Tibial artery (tissue), 4 donors: Measurements from ENCODE around the gene EREG.

Experiments
- DNase-seq, 2 donors: peaks; one replicate each; pipeline ENCODE4 v3.0.0-alpha.2; 2019
- H3K27ac ChIP-seq, 2 donors: fragments of 200-600 bp; sonication (generic) in 1 of 2; 1 replicate in 1 of 2; 2 replicates in 1 of 2; pipeline ENCODE4 v1.5.1; 2018 to 2019; ENCODE audit warnings: mild to moderate bottlenecking in 1 of 2
- H3K27me3 ChIP-seq, 2 donors: fragments of 200-600 bp; sonication (generic) in 1 of 2; one replicate each; pipeline versions ENCODE4 v1.5.1 to v1.6.0; 2016 to 2019
- H3K36me3 ChIP-seq, 3 donors: fragments of 200-600 bp; sonication (generic) in 2 of 3; one replicate each; pipeline ENCODE4 v1.5.1; 2016 to 2019; ENCODE audit warnings: mild to moderate bottlenecking in 2 of 3
- H3K4me1 ChIP-seq, 4 donors: fragments of 200-600 bp; sonication (generic) in 2 of 4; 1 replicate in 3 of 4; 2 replicates in 1 of 4; pipeline ENCODE4 v1.5.1; 2016 to 2019
- H3K4me3 ChIP-seq, 2 donors: fragments of 200-600 bp; sonication (generic) in 1 of 2; 1 replicate in 1 of 2; 2 replicates in 1 of 2; pipeline ENCODE4 v1.5.1; 2018 to 2019; ENCODE audit warnings: mild to moderate bottlenecking in 2 of 2
- H3K9me3 ChIP-seq, 3 donors: fragments of 200-600 bp; sonication (generic) in 1 of 3; one replicate each; pipeline ENCODE4 v1.5.1; 2016 to 2019
- CTCF ChIP-seq, 2 experiments: fragments of 200-600 bp in 1 of 2; fragments of 450-650 bp in 1 of 2; IDR thresholded peaks; one replicate each; pipeline ENCODE4 v1.5.1; 2017 to 2019; ENCODE audit warnings: antibody characterized with exemption in 2 of 2, mild to moderate bottlenecking in 1 of 2, moderate library complexity in 1 of 2
- intact Hi-C: fragments of 100-400 bp; cut with DNase I; formaldehyde crosslinking; loops from one replicate; pipeline ENCODE4 v1.15.0; 2023; ENCODE audit warnings: low total_unique reads

EREG gene

GRCh38 chr4:74353858-74354257 lies 11.1 kb upstream of the EREG start:
- H3K36me3 ChIP-seq, result no peaks in the 10 kb centered on the region

GRCh38 chr4:74357965-74358364 lies 7.0 kb upstream of the EREG start:
- Histone ChIP-seq H3K36me3 (no peaks in the 10 kb centered on the region), H3K4me1 (no peaks in the 10 kb centered on the region), H3K27me3 (no peaks in the 10 kb centered on the region), H3K4me3 (no peak overlapping the region), H3K9me3 (no peaks in the 10 kb centered on the region), H3K27ac (no peak overlapping the region)
- intact Hi-C loops, result no loop called here
- TF ChIP-seq CTCF (IDR thresholded peaks at IDR 0.05), result no peak
- DNase-seq, result no peak

More at GRCh38 chr4:74353858-74354257, 11.1 kb upstream of the EREG start:
- intact Hi-C loops, result no loop called here
- Histone ChIP-seq H3K9me3 (no peaks in the 10 kb centered on the region), H3K27ac (no peak overlapping the region), H3K27me3 (no peaks in the 10 kb centered on the region), H3K4me3 (no peak overlapping the region), H3K4me1 (no peaks in the 10 kb centered on the region)
- no peak for TF ChIP-seq CTCF (IDR thresholded peaks at IDR 0.05)
- DNase-seq, result no peak

- no peak overlapping the region for H3K4me3 ChIP-seq
- no peak for TF ChIP-seq CTCF (IDR thresholded peaks at IDR 0.05)
- H3K9me3 ChIP-seq, result no peaks in the 10 kb centered on the region
- no peak overlapping the region for H3K27ac ChIP-seq
- no peaks in the 10 kb centered on the region for H3K36me3 ChIP-seq
- DNase-seq, result no peak
- intact Hi-C loops, result no loop called here
- H3K4me1 ChIP-seq, result peaks cover 0 to 17% (median 11%) of the 10 kb centered on the region in 4 donors
- H3K27me3 ChIP-seq, result peaks cover 0 to 9% of the 10 kb centered on the region in 2 donors
Measured at GRCh38 chr4:74361671-74362070, 3.3 kb upstream of the EREG start.

GRCh38 chr4:74362347-74362746 lies 2.6 kb upstream of the EREG start:
- H3K27ac ChIP-seq, result no peak overlapping the region
- peaks cover 0 to 17% (median 11%) of the 10 kb centered on the region in 4 donors for H3K4me1 ChIP-seq
- peaks cover 0 to 9% of the 10 kb centered on the region in 2 donors for H3K27me3 ChIP-seq
- no peak for DNase-seq
- TF ChIP-seq CTCF (IDR thresholded peaks at IDR 0.05), result no peak
- H3K9me3 ChIP-seq, result no peaks in the 10 kb centered on the region
- intact Hi-C loops, result no loop called here
- H3K36me3 ChIP-seq, result no peaks in the 10 kb centered on the region
- no peak overlapping the region for H3K4me3 ChIP-seq

GRCh38 chr4:74364256-74364651 lies 691 bp upstream of the EREG start:
- intact Hi-C loops, result no loop called here
- no peak for TF ChIP-seq CTCF (IDR thresholded peaks at IDR 0.05)
- Histone ChIP-seq H3K27ac (no peak overlapping the region), H3K9me3 (no peaks in the 10 kb centered on the region), H3K4me3 (no peak overlapping the region), H3K36me3 (no peaks in the 10 kb centered on the region), H3K4me1 (peaks cover 0 to 17% (median 11%) of the 10 kb centered on the region in 4 donors), H3K27me3 (peaks cover 0 to 9% of the 10 kb centered on the region in 2 donors)
- DNase-seq, result no peak

GRCh38 chr4:74365761-74366160 lies 816 bp downstream of the EREG start:
- Histone ChIP-seq H3K36me3 (no peaks in the 10 kb centered on the region), H3K4me3 (peak overlapping the region; percentile 37 to 55), H3K4me1 (peaks cover 0 to 17% (median 11%) of the 10 kb centered on the region in 4 donors), H3K27me3 (peaks cover 0 to 9% of the 10 kb centered on the region in 2 donors), H3K27ac (no peak overlapping the region), H3K9me3 (no peaks in the 10 kb centered on the region)
- intact Hi-C loops, result no loop called here
- TF ChIP-seq CTCF (IDR thresholded peaks at IDR 0.05), result no peak
- no peak for DNase-seq
